Common myeloid progenitor, CD34-positive (primary cell): ENCODE measurements around the gene TMEM135.

ENCODE experiments used
- CTCF ChIA-PET: fragments of 350-600 bp; sonication (Branson Sonifier 250); formaldehyde crosslinking; loops from one replicate; lab custom pipeline; 2021; ENCODE audit warnings: antibody characterized with exemption; lab: Charles Lee
- POLR2A ChIA-PET: fragments of 350-600 bp; sonication (Branson Sonifier 250); formaldehyde crosslinking; loops from one replicate; lab custom pipeline; 2021; ENCODE audit warnings: antibody characterized with exemption; lab: Charles Lee
- DNase-seq, 3 donors: peaks; one replicate each; pipeline versions ENCODE4 v3.0.0 to v3.0.0-alpha.2; 2013
- H3K27ac ChIP-seq, 2 experiments: 1 replicate in 1 of 2; 2 replicates in 1 of 2; pipeline ENCODE4 v1.7.0; 2013; ENCODE audit warnings: inconsistent platforms in 2 of 2, low read length in 2 of 2, mild to moderate bottlenecking in 2 of 2, low read depth in 1 of 2, moderate library complexity in 1 of 2; ENCODE audit not compliant: severe bottlenecking in 2 of 2, insufficient read depth in 1 of 2, poor library complexity in 1 of 2
- H3K27me3 ChIP-seq, 5 experiments: replicated peaks in 2 of 5; 1 replicate in 3 of 5; 2 replicates in 2 of 5; pipeline versions ENCODE4 v1.6.1 to v1.7.0; 2013; ENCODE audit warnings: low read length in 4 of 5, mild to moderate bottlenecking in 2 of 5, moderate library complexity in 2 of 5, inconsistent platforms in 1 of 5; ENCODE audit not compliant: insufficient read depth in 5 of 5, control insufficient read depth in 4 of 5
- H3K36me3 ChIP-seq, 4 experiments: 1 replicate in 2 of 4; 2 replicates in 2 of 4; pipeline versions ENCODE4 v1.6.1 to v1.7.0; 2013; ENCODE audit warnings: low read length in 3 of 4, control low read depth in 1 of 4, mild to moderate bottlenecking in 1 of 4; ENCODE audit not compliant: control insufficient read depth in 4 of 4, insufficient read depth in 4 of 4
- H3K4me1 ChIP-seq, 4 experiments: 1 replicate in 3 of 4; 2 replicates in 1 of 4; pipeline versions ENCODE4 v1.6.1 to v1.7.1; 2013; ENCODE audit warnings: low read length in 3 of 4, mild to moderate bottlenecking in 3 of 4, control low read depth in 1 of 4, inconsistent platforms in 1 of 4, moderate library complexity in 1 of 4; ENCODE audit not compliant: control insufficient read depth in 4 of 4, insufficient read depth in 4 of 4; ENCODE audit errors: control extremely low read depth in 1 of 4
- H3K4me3 ChIP-seq, 7 experiments: 1 replicate in 4 of 7; 2 replicates in 3 of 7; pipeline versions ENCODE4 v1.5.1 to v1.7.0; 2013; ENCODE audit warnings: mild to moderate bottlenecking in 7 of 7, low read length in 6 of 7, moderate library complexity in 6 of 7, inconsistent platforms in 2 of 7, low read depth in 2 of 7, control low read depth in 1 of 7; ENCODE audit not compliant: insufficient read depth in 4 of 7, control insufficient read depth in 1 of 7; ENCODE audit errors: extremely low read depth in 1 of 7
- H3K9me3 ChIP-seq, 5 experiments: 1 replicate in 4 of 5; 2 replicates in 1 of 5; pipeline versions ENCODE4 v1.6.1 to v1.7.1; 2013; ENCODE audit warnings: low read length in 4 of 5, mild to moderate bottlenecking in 2 of 5, inconsistent platforms in 1 of 5, low read depth in 1 of 5, moderate library complexity in 1 of 5; ENCODE audit not compliant: control insufficient read depth in 4 of 5, insufficient read depth in 2 of 5; ENCODE audit errors: control extremely low read depth in 1 of 5
- WGBS: methylation state at CpG from one replicate; pipeline ENCODE4 v1.1.5; 2013; ENCODE audit not compliant: insufficient coverage; 5-methylcytosine and 5-hydroxymethylcytosine counted together

Gene TMEM135

DNA sequence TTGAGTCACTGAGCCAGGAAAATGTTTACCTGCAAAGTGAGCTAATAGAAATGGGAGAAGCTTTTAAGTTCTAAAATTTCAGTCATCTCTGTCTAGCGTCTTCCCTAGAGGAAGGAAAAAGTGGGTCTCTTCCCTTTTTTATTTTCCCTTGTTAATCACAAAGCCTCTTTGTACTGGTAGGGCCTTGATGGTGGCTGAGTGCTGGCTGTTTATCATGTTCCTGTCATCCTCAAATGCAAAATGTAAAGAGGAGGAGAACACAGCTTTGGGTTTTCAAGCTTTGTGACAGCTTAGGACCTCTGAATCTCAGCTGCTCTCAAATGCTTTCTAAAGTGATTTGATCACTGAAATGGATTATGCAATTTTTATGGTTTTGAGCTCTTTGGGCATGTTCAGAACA is 222.0 kb downstream of the TMEM135 start:
- no CpG with 5 or more reads among the region's 1 CpG for WGBS
- peak in 1 of 3 donors; percentile 9 for DNase-seq
- H3K4me1 ChIP-seq: peaks cover 0 to 41% (median 14%) of the 10 kb centered on the region in 4 experiments
- ChIA-PET POLR2A (no interaction called here), CTCF (interaction anchor here (0.6 kb wide), 1 partner anchor 254 kb away, joined by 3 read pairs; no protein-coding TSS in a partner anchor)
- H3K27ac ChIP-seq: no peak overlapping the region
- H3K4me3 ChIP-seq: no peak overlapping the region
- H3K36me3 ChIP-seq: no peaks in the 10 kb centered on the region
- H3K27me3 ChIP-seq: no peaks in the 10 kb centered on the region
- no peaks in the 10 kb centered on the region for H3K9me3 ChIP-seq

DNA sequence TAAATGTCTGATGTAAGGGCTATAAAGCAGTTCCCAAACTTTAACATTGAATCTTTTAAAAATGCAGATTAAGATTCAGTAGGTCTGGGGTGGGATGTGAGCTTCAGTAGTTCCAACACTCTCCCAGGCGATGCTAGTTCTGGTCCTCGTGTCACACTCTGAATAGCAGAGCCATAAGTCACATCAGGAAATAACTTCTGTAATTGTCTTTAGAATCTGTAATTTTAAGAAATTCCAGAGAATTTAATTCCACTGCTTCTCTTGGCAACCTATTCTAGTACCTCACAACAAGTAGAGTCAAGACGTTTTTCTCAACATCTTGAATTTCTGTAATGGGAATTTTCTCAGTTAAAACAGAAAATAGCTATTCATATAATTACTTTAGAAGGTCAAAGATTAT is 223.1 kb downstream of the TMEM135 start:
- DNase-seq: no peak
- Histone ChIP-seq H3K27ac (no peak overlapping the region), H3K36me3 (no peaks in the 10 kb centered on the region), H3K9me3 (no peaks in the 10 kb centered on the region), H3K4me1 (peaks cover 0 to 31% (median 12%) of the 10 kb centered on the region in 4 experiments), H3K4me3 (no peak overlapping the region), H3K27me3 (no peaks in the 10 kb centered on the region)
- WGBS: no CpG with 5 or more reads among the region's 3 CpGs
- ChIA-PET POLR2A (no interaction called here), CTCF (no interaction called here)

GRCh38 chr11:87263264-87263838 is 225.6 kb downstream of the TMEM135 start:
- POLR2A ChIA-PET: no interaction called here
- Histone ChIP-seq H3K27me3 (no peaks in the 10 kb centered on the region), H3K27ac (no peak overlapping the region), H3K36me3 (no peaks in the 10 kb centered on the region), H3K4me3 (no peak overlapping the region), H3K9me3 (no peaks in the 10 kb centered on the region), H3K4me1 (peaks cover 0 to 22% (median 7%) of the 10 kb centered on the region in 4 experiments)
- no CpG with 5 or more reads among the region's 2 CpGs for WGBS
- DNase-seq: no peak
- CTCF ChIA-PET: interaction anchor here (1.5 kb wide), 1 partner anchor 325 kb away, joined by 3 read pairs; no protein-coding TSS in a partner anchor

DNA sequence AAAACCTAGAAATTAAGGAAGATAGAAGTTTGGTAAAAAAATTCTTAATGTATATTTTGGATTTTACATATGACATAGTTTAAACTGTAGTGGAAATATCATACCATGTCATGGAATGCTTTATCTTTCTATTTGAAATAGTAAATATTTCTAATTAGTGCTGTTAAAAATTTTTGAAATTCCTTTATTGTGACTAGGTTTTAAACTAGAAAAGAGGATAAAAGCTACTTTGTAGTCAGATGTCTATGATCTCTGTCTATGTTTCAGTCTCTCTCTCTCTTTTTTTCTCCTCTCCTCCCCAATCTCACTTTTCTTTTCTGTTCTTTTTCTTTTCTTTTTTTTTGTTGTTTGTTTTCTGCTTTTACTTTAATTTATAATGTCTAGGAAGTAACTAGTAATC is 226.2 kb downstream of the TMEM135 start:
- CTCF ChIA-PET: no interaction called here
- no peaks in the 10 kb centered on the region for H3K36me3 ChIP-seq
- no peak overlapping the region for H3K4me3 ChIP-seq
- no peaks in the 10 kb centered on the region for H3K9me3 ChIP-seq
- no peaks in the 10 kb centered on the region for H3K27me3 ChIP-seq
- peaks cover 0 to 21% (median 3%) of the 10 kb centered on the region in 4 experiments for H3K4me1 ChIP-seq
- H3K27ac ChIP-seq: no peak overlapping the region
- POLR2A ChIA-PET: no interaction called here
- no peak for DNase-seq

- no peak for DNase-seq
- no peaks in the 10 kb centered on the region for H3K9me3 ChIP-seq
- ChIA-PET POLR2A (no interaction called here), CTCF (interaction anchor here (1.0 to 1.8 kb wide), 2 partner anchors 9 to 16 kb away, joined by 3 to 4 read pairs; no protein-coding TSS in a partner anchor)
- H3K36me3 ChIP-seq: no peaks in the 10 kb centered on the region
- no peak overlapping the region for H3K4me3 ChIP-seq
- H3K27ac ChIP-seq: no peak overlapping the region
- peaks cover 0 to 10% (median 1%) of the 10 kb centered on the region in 4 experiments for H3K4me1 ChIP-seq
- H3K27me3 ChIP-seq: no peaks in the 10 kb centered on the region
Observed at GRCh38 chr11:87265132-87265531, 227.4 kb downstream of the TMEM135 start.

- ChIA-PET POLR2A (no interaction called here), CTCF (interaction anchor here (1.2 to 2.1 kb wide), 4 partner anchors 9 to 164 kb away, joined by 3 to 6 read pairs (median 4); no protein-coding TSS in a partner anchor)
- H3K36me3 ChIP-seq: no peaks in the 10 kb centered on the region
- no peaks in the 10 kb centered on the region for H3K9me3 ChIP-seq
- H3K27ac ChIP-seq: no peak overlapping the region
- no peak for DNase-seq
- peaks cover 0 to 8% (median 1%) of the 10 kb centered on the region in 4 experiments for H3K4me1 ChIP-seq
- no peak overlapping the region for H3K4me3 ChIP-seq
- H3K27me3 ChIP-seq: no peaks in the 10 kb centered on the region
Observed at GRCh38 chr11:87265979-87266378, 228.2 kb downstream of the TMEM135 start.

DNA sequence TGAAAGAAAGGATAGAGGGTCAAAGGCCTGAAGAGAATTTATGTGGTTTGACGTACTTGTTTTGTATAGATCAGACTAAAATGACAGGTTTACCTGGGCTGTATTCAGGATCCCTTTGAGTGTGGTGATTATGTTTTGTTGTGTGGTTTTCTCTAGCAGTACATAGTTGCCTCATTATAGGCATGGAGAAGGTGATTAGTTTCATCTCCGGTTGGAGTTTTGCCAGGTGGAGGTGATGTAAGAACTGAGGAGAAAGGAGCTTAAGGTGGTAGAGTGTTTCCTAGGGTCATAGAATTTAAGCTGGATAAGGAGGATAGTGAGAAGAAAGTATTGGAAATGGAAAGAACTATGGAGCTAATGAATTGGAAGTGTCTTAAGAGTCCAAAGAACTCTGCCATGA is 229.0 kb downstream of the TMEM135 start:
- no peak overlapping the region for H3K27ac ChIP-seq
- no peaks in the 10 kb centered on the region for H3K36me3 ChIP-seq
- H3K4me1 ChIP-seq: peaks cover 0 to 8% (median 1%) of the 10 kb centered on the region in 4 experiments
- no peaks in the 10 kb centered on the region for H3K27me3 ChIP-seq
- WGBS: 71% methylated on average over 1 of the region's 2 CpGs
- DNase-seq: no peak
- ChIA-PET CTCF (interaction anchor here (1.2 to 2.1 kb wide), 3 partner anchors 9 to 165 kb away, joined by 3 to 6 read pairs (median 3); no protein-coding TSS in a partner anchor), POLR2A (no interaction called here)
- H3K4me3 ChIP-seq: no peak overlapping the region
- no peaks in the 10 kb centered on the region for H3K9me3 ChIP-seq
